ENCODE measurements around the gene PPID. TPM values are rescaled to one million over a fixed set of nuclear protein-coding genes. Genes with fewer than 3 reads are reported as not detected.

PPID gene
- total RNA-seq, 1 donor = 21.4 TPM

DNA sequence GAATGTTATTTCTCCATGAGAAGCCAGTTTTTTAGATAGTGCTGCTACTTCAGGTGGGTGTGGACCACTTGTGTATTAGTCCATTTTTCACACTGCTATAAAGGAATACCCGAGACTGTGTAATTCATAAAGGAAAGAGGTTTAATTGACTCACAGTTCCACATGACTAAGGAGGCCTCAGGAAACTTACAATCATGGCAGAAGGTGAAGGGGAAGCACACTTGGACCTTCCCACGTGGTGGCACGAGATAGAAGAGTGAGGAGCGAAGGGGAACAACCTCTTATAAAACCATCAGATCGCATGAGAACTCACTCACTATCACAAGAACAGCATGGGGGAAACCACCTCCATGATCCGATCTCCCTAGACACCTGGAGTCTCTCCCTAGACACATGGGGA, 3.4 kb upstream of the PPID start:
- Histone ChIP-seq H3K79me2 (ENCODE audit: insufficient read depth, low read length) (peaks cover 15% of the 10 kb centered on the region), H3K9me3 (ENCODE audit: low read depth, low read length) (no peaks in the 10 kb centered on the region), H3K4me3 (ENCODE audit: insufficient read depth, low read length) (no peak overlapping the region), H3K27me3 (ENCODE audit: insufficient read depth, low read length) (peaks cover 25% of the 10 kb centered on the region), H3K36me3 (ENCODE audit: insufficient read depth, low read length) (no peaks in the 10 kb centered on the region), H3K4me1 (ENCODE audit: insufficient read depth, low read length) (peaks cover 10% of the 10 kb centered on the region), H2AFZ (ENCODE audit: low read length) (no peak overlapping the region), H3K27ac (ENCODE audit: low read depth, low read length) (no peak overlapping the region), H3K4me2 (ENCODE audit: insufficient read depth, low read length) (no peak overlapping the region), H4K20me1 (ENCODE audit: insufficient read depth, low read length) (no peaks in the 10 kb centered on the region)
- TF ChIP-seq, protein P1, sequence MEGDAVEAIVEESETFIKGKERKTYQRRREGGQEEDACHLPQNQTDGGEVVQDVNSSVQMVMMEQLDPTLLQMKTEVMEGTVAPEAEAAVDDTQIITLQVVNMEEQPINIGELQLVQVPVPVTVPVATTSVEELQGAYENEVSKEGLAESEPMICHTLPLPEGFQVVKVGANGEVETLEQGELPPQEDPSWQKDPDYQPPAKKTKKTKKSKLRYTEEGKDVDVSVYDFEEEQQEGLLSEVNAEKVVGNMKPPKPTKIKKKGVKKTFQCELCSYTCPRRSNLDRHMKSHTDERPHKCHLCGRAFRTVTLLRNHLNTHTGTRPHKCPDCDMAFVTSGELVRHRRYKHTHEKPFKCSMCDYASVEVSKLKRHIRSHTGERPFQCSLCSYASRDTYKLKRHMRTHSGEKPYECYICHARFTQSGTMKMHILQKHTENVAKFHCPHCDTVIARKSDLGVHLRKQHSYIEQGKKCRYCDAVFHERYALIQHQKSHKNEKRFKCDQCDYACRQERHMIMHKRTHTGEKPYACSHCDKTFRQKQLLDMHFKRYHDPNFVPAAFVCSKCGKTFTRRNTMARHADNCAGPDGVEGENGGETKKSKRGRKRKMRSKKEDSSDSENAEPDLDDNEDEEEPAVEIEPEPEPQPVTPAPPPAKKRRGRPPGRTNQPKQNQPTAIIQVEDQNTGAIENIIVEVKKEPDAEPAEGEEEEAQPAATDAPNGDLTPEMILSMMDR (IDR thresholded peaks at IDR 0.05; ENCODE audit: extremely low read depth, low read depth, low read length) = no peak
- DNase-seq (ENCODE audit: insufficient read length, low spot score, missing footprints) = no peak

DNA sequence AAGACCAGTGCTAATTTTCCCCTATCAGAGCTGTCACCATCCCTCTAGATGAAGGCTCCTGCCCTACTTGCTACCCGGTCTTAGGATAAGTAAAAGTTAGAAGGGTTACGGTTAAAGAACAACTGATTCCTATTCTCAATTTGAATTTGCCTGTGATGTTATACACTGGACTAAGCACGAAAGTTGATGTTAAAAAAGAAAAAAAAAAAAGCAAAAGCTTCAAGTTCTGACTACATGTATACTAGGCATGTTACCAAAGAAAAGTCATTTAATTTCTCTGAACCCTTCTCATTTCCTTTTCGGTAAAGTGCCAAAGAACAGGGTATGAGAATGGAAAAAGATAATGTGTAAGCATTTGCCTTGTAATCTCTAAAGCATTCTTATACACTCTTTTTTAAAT, 1.4 kb upstream of the PPID start:
- no peaks in the 10 kb centered on the region for H3K9me3 ChIP-seq (ENCODE audit: low read depth, low read length)
- peaks cover 8% of the 10 kb centered on the region for H3K36me3 ChIP-seq (ENCODE audit: insufficient read depth, low read length)
- peaks cover 25% of the 10 kb centered on the region for H3K27me3 ChIP-seq (ENCODE audit: insufficient read depth, low read length)
- H3K4me3 ChIP-seq (ENCODE audit: insufficient read depth, low read length) = no peak overlapping the region
- H3K4me2 ChIP-seq (ENCODE audit: insufficient read depth, low read length) = no peak overlapping the region
- peaks cover 29% of the 10 kb centered on the region for H3K79me2 ChIP-seq (ENCODE audit: insufficient read depth, low read length)
- TF ChIP-seq, protein P1 (IDR thresholded peaks at IDR 0.05; ENCODE audit: extremely low read depth, low read depth, low read length) = no peak
- no peaks in the 10 kb centered on the region for H4K20me1 ChIP-seq (ENCODE audit: insufficient read depth, low read length)
- H2AFZ ChIP-seq (ENCODE audit: low read length) = no peak overlapping the region
- H3K27ac ChIP-seq (ENCODE audit: low read depth, low read length) = no peak overlapping the region
- H3K4me1 ChIP-seq (ENCODE audit: insufficient read depth, low read length) = peaks cover 10% of the 10 kb centered on the region
- DNase-seq (ENCODE audit: insufficient read length, low spot score, missing footprints) = no peak

DNA sequence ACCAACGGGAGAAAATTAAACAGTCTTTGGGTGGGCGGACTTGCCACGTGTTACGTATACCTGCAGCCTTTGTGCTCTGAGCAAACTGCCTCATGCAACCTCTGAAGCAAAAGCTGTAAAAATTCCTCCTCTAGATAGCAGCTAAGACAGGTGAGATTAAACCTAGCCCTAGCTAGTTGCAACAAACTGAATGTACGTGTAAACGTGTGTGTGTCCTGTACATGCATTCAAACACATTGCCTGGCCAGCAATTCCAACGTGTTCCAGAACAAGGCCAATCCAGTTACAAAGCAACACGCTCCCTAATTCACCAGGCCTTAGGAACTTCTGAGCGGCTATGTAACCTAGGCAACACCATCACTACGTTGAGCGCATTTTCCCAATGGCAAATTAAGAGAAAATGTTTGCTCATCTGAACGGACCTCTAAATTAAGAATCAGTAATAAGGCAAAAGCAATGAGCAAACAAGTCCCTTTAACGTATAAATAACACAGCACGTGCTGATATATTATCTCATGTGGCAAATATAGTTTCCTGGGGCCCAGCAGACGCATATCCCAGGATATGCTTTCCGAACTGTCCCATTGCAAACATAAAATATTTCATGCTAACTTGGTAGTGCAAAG, 792 bp downstream of the PPID start:
- peak overlapping the region; percentile 83 for H3K4me2 ChIP-seq (ENCODE audit: insufficient read depth, low read length)
- H2AFZ ChIP-seq (ENCODE audit: low read length) = peak overlapping the region; percentile 93
- H3K4me3 ChIP-seq (ENCODE audit: insufficient read depth, low read length) = peak overlapping the region; percentile 87
- peaks cover 10% of the 10 kb centered on the region for H3K4me1 ChIP-seq (ENCODE audit: insufficient read depth, low read length)
- H4K20me1 ChIP-seq (ENCODE audit: insufficient read depth, low read length) = no peaks in the 10 kb centered on the region
- H3K27ac ChIP-seq (ENCODE audit: low read depth, low read length) = peak overlapping the region; percentile 96
- DNase-seq (ENCODE audit: insufficient read length, low spot score, missing footprints) = peak; percentile 86
- H3K36me3 ChIP-seq (ENCODE audit: insufficient read depth, low read length) = peaks cover 29% of the 10 kb centered on the region
- H3K9me3 ChIP-seq (ENCODE audit: low read depth, low read length) = no peaks in the 10 kb centered on the region
- TF ChIP-seq, protein P1 (IDR thresholded peaks at IDR 0.05; ENCODE audit: extremely low read depth, low read depth, low read length) = no peak
- H3K79me2 ChIP-seq (ENCODE audit: insufficient read depth, low read length) = peaks cover 34% of the 10 kb centered on the region
- peaks cover 10% of the 10 kb centered on the region for H3K27me3 ChIP-seq (ENCODE audit: insufficient read depth, low read length)

DNA sequence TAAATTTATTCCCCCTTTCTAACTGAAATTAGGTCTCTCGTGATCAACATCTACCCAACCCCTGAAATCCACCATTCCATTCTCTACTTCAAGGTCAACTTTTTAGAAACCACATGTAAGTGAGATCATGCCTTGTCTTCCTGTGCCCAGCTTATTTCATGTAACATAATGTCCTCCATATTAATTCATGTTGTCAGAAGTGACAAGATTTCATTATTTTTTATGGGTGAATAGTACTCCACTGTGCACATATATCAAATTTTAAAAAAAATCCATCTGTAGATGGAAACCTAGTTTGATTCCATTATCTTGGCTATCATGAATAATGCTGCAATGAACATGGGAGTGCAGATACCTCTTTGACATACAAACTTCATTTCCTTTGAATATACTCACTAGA, 1.5 kb downstream of the PPID start:
- H3K4me2 ChIP-seq (ENCODE audit: insufficient read depth, low read length) = peak overlapping the region; percentile 83
- H2AFZ ChIP-seq (ENCODE audit: low read length) = no peak overlapping the region
- TF ChIP-seq, protein P1 (IDR thresholded peaks at IDR 0.05; ENCODE audit: extremely low read depth, low read depth, low read length) = no peak

More for the DNA sequence above, 1.5 kb downstream of the PPID start:
- Histone ChIP-seq H3K79me2 (ENCODE audit: insufficient read depth, low read length) (peaks cover 34% of the 10 kb centered on the region), H3K27ac (ENCODE audit: low read depth, low read length) (peak overlapping the region; percentile 96), H4K20me1 (ENCODE audit: insufficient read depth, low read length) (no peaks in the 10 kb centered on the region), H3K4me1 (ENCODE audit: insufficient read depth, low read length) (peaks cover 10% of the 10 kb centered on the region), H3K27me3 (ENCODE audit: insufficient read depth, low read length) (peaks cover 7% of the 10 kb centered on the region), H3K4me3 (ENCODE audit: insufficient read depth, low read length) (no peak overlapping the region), H3K36me3 (ENCODE audit: insufficient read depth, low read length) (peaks cover 35% of the 10 kb centered on the region), H3K9me3 (ENCODE audit: low read depth, low read length) (no peaks in the 10 kb centered on the region)
- no peak for DNase-seq (ENCODE audit: insufficient read length, low spot score, missing footprints)
